GM18498 (cell line): ENCODE data around the gene ZNF148.

Source experiments
- ATAC-seq: cut with Tn5 transposase; IDR thresholded peaks from one replicate; pipeline ENCODE4 v1.9.1; 2021; ENCODE audit warnings: mild to moderate bottlenecking, moderate library complexity; ENCODE audit not compliant: unreplicated experiment

Gene ZNF148

GRCh38 chr3:125334675-125335560 is 40.2 kb downstream of the ZNF148 start:
- no peak for ATAC-seq

DNA sequence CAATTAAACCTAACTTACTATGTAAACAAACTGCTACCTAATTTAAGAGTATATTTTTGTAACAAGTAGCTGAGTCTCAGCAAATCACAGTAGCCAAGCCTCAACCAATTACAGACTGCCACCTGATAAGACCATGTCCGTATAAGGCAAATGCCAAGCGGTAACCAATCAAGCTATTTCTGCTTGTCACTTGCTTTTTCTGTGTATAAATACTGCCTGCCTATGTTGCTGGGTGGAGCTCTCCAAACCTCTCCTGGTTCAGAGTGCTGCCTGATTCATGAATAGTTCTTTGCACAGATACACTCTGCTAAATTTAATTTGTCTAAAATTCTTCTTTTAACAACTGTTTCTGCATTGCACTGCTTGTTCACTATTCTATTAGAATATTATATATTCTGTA is 42.6 kb downstream of the ZNF148 start:
- ATAC-seq: no peak

DNA sequence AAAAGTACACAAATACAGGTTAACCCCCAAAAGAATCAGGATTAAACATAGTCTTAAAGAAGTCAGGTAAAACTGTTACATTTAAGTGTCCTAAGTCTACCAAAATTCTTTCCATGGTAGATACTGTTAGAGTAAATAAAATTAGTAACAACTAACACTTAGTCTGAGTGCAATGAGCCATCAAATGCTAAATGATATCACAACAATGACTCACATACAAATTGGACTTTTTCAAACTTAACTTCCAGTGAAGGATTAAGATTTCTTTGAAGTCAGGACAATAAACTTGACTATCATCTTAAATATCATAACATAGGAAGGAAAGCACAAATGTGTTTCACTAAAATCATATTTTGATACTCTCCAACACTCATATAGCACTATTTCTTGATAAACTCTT is 43.9 kb downstream of the ZNF148 start:
- no peak for ATAC-seq

DNA sequence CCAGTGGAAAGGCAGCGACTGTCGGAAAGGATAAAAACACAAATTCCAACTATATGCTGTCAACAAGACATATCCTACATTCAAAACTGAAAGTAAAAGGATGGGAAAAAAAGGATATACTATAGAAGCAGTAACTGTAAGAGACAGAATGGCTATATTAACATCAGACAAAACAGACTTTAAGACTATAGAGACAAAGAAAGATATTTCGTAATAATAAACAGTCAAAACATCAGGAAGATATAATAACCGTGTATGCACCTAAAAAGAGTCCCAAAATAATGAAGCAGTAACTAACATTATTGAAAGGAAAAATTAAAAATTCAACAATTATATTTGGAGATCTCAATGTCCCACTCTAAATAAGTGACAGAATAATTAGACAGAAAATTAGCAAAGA is 48.2 kb downstream of the ZNF148 start:
- no peak for ATAC-seq

- no peak for ATAC-seq
Measured at GRCh38 chr3:125325746-125326145, 49.4 kb downstream of the ZNF148 start.

DNA sequence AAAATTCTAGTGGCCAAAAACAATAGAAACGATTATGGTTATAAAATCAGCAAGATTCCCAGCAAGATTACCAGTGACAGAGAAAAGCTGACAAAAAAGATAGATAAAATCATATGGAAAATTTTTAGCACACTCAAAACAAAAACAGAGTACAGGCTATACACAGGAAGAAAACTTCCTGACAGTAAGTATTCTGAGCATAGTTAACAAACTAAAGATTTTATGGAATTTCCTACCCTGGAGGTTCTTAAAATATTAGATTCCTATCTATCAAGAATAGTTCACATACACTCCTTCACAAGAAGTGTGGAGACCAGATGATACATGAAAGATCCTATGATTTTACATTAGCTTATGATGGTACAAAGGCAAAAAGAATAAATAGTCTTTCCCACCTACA is 50.8 kb downstream of the ZNF148 start:
- no peak for ATAC-seq

GRCh38 chr3:125322917-125323316 is 52.2 kb downstream of the ZNF148 start:
- no peak for ATAC-seq

- no peak for ATAC-seq
Measured at GRCh38 chr3:125322166-125322565, 53.0 kb downstream of the ZNF148 start.

DNA sequence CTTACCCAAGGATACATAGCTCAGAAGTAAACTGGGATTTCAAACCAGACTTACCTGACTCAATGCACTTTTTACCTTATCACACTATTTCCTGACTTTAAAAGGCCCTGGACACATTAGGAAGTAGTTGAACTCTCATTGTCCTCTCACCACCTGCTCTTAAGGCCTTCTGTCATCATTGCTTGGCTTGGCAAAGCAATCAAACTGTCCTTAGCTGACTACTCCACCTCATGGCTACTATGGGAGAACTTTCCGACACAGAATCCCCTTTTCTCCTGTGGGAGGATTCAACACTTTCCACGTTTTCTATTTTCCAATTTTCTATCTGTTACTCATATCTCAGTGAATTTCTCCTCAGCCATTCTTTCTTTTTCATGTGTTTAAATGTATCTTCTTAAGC is 55.4 kb downstream of the ZNF148 start:
- ATAC-seq: no peak

DNA sequence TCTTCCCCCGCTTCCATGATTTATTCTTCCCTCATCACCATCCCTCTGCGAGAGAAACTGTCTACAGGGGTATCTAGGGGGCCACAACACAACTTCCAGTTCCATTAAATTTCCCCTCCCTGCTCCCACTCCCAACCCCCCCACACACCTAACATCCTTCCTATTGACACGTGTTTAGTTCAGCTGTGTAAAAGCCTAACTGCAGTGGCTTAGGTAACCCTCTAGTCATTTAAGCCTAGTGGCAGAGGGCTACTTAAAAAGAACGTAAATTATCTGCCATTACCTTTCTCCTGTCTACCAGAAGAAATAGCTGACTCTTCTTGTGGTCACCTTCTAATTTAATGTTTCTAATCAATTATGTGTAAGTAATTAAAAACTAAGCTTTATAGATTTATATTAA is 56.3 kb downstream of the ZNF148 start:
- no peak for ATAC-seq

DNA sequence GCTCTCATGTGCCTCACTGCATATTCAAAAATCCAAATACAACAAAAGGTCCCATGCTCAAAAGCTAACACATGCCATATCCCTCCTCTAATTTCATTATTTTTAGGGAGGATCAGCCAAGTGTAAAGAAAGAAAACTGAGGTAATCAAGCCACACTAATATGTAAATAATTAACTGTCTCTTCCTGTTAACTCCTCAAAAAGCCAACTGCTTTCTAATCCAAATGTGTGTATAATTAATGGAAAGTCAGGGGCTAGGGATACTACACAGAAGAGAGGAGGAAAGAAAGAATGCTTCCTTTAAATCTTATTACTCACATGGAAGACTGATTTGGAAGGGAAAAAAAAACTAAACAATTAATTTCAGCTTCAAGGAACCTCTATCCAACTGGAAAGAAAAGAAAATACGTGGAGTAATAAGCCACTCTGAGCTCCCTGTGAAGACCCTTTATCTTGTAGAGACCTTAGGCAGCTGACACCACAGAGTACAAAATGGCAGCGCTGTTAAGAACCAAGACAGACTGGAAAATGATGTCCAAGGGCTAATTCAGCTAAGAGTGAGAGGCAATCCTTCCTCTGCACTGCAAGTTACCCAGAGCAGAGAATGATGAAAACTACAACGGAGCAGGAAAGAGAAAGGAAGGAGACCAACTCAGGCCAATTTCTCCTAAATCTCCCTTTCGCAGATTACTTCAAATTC is 56.8 kb downstream of the ZNF148 start:
- no peak for ATAC-seq

DNA sequence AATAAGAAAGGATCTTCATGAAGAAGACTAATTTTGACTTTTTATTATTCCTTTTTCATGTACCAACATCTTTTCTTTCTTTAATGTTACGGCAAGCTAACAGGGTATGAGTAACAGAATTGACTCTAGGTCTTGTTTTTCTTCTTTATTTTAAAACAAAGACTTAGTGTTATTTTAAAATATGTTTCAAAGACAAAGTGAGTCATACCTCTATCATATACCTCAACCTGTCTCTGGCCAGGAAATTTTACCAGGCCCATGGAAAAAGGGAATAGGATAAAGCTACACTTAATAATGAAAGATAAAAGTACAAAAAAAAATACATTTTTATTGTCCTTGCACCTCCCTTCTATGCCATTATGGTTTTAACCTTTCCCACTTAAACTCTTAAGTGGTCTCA is 57.4 kb downstream of the ZNF148 start:
- no peak for ATAC-seq

GRCh38 chr3:125316949-125317348 is 58.2 kb downstream of the ZNF148 start:
- ATAC-seq: no peak

DNA sequence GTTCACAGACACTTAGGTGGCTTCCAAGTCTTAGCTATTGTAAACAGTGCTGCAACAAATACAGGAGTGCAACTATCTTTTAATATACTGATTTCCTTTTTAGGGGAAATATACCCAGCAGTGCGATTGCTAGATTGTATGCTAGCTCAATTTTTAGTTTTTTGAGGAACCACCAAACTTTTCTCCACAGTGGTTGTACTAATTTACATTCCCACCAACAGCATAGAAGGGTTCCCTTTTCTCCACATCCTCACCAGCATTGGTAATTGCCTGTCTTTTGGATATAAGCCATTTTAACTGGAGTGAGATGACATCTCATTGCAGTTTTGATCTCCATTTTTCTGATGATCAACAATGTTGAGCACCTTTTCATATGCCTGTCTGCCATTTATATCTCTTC is 58.9 kb downstream of the ZNF148 start:
- ATAC-seq: no peak

GRCh38 chr3:125313060-125313635 is 62.0 kb downstream of the ZNF148 start:
- no peak for ATAC-seq

DNA sequence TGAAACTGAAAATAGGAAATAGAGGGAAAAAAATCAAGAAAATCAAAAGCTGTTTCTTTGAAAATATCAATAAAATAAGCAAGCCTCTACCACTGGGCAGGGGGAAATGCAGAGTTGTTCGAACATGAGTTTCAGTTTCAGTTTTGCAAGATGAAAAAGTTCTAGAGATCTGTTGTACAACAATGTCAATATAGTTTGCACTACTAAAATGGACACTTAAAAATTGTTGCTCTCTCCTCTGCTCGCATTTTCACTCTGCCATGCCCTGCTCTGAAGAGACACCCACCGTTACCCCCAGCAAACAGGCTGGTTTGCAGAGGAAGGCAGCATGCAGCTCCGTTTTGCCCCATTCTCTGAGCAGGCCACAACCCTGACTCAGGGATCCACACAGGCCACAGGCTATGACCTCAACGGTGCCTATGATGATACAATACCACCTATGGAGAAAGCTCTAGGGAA is 64.5 kb downstream of the ZNF148 start:
- ATAC-seq: no peak

DNA sequence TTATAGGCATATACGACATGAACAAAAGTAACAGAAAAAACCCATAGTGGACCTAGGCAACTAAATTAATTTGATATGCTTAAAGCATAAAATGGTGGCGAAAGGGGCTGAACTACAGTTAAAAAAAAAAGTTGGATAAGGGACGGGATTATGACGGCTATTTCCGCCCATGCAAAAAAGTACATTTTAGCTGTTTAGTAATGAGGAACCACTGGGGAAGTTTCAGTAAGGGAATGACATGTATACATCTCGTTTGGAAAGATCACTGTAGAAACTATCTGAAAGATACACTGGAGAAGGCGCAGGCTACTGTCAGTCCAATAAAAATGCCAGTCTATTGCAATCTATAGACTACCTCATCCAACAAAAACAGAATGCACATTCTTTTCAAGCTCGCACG is 65.6 kb downstream of the ZNF148 start:
- ATAC-seq: no peak

DNA sequence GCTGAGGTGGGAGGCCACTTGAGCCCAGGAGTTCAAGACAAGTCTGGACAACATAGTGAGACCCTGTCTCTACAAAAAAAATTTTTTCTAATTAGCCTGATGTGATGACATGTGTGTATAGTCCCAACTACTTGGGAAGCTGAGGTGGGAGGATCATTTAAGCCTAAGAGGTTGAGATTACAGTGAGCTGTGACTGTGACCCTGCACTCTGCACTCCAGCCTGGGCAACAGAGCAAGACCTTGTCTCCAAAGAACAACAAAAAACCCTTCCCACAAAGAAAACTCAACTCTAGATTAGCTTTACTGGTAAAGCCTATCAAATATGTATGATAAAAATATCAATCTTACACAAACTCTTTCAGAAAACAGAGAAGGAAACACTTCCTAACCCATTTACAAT is 68.5 kb downstream of the ZNF148 start:
- ATAC-seq: no peak

- no peak for ATAC-seq
Measured at GRCh38 chr3:125302932-125303331, 72.2 kb downstream of the ZNF148 start.

- ATAC-seq: no peak
Measured at GRCh38 chr3:125300416-125300815, 74.7 kb downstream of the ZNF148 start.

DNA sequence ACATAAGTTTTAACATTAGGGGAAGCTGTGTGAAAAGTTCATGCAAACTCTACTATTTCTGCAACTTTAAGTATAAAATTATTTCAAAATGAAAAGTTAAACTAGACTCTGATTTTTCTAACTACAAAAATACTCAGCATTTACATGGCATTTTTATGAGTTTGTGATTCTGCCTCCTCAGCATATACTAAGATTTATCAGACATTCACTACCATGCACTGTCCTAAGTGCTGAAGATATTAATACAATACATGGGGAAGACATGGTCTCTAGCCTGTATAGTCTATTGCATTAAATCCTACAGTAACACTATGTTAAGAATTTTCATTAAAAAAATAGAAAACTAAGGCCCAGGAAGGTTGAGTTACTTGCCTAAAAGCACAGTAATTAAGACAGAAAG is 80.7 kb downstream of the ZNF148 start:
- ATAC-seq: no peak

DNA sequence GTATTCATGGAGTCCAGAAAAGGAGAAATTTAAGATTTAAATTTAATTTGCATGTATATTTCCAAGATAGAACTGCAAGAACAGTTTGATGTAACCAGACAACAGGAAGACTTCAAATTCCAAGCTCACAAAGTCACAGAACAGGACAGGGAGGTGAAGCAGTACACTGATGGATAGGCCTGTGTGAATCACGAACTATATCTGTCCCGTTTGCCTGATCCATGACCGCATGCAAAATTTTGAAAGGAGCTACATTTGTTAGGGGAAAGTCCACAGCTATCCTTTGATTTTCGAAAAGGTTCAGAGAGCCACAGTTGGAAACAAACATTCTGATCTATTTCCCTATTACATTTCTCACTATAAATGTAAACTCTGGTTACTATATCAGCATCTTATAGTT is 83.1 kb downstream of the ZNF148 start:
- ATAC-seq: no peak
